BLaER1 treated with 17β-estradiol and CSF1 and Interleukin-3, amounts not matched to agents 10 nM and 100 nM (cell line): Measurements from ENCODE around the gene TIAM2.

Experiments used
- H3K27ac ChIP-seq, 11 experiments: shearing (Covaris generic); formaldehyde crosslinking; 2 replicates each; pipeline ENCODE4 v1.8.1; 2022
- H3K27me3 ChIP-seq, 11 experiments: shearing (Covaris generic); formaldehyde crosslinking; 2 replicates each; pipeline ENCODE4 v1.8.1; 2022
- H3K36me3 ChIP-seq, 11 experiments: shearing (Covaris generic); formaldehyde crosslinking; 2 replicates each; pipeline ENCODE4 v1.8.1; 2022
- H3K4me1 ChIP-seq, 10 experiments: shearing (Covaris generic); formaldehyde crosslinking; 2 replicates each; pipeline ENCODE4 v1.8.1; 2022
- H3K4me2 ChIP-seq, 11 experiments: shearing (Covaris generic); formaldehyde crosslinking; 2 replicates each; pipeline ENCODE4 v1.8.1; 2022
- H3K4me3 ChIP-seq, 10 experiments: shearing (Covaris generic); formaldehyde crosslinking; 2 replicates each; pipeline ENCODE4 v1.8.1; 2022
- H3K9ac ChIP-seq, 11 experiments: shearing (Covaris generic); formaldehyde crosslinking; 2 replicates each; pipeline ENCODE4 v1.8.1; 2022
- H3K9me3 ChIP-seq, 11 experiments: shearing (Covaris generic); formaldehyde crosslinking; replicated peaks in 1 of 11; 2 replicates each; pipeline ENCODE4 v1.8.1; 2022
- H4K20me1 ChIP-seq, 11 experiments: shearing (Covaris generic); formaldehyde crosslinking; 2 replicates each; pipeline ENCODE4 v1.8.1; 2022
- Cebpa-rat ChIP-seq, 11 experiments: shearing (Covaris generic); IDR thresholded peaks; 2 replicates each; pipeline ENCODE4 v1.8.1; 2022

The TIAM2 gene

GRCh38 chr6:154995254-154996015 is at the start of gene TIAM2:
TSS of gene TIAM2 (plus strand) at chr6:154995315. CDS start at chr6:155129224, 133,909 bp downstream.
- Histone ChIP-seq H3K36me3 (no peaks in the 10 kb centered on the region), H3K9ac (peak within 1 kb of the TSS; percentile 62 to 82 (median 71)), H4K20me1 (no peaks in the 10 kb centered on the region; a peak in 1 of 22 replicates), H3K27me3 (peaks cover 19 to 26% (median 23%) of the 10 kb centered on the region in 11 experiments), H3K4me1 (peaks cover 0 to 17% (median 13%) of the 10 kb centered on the region in 10 experiments; a peak in 16 of 20 replicates), H3K27ac (peak within 1 kb of the TSS in 10 of 11 experiments; percentile 17 to 64 (median 50); a peak in 19 of 22 replicates), H3K4me2 (peak within 1 kb of the TSS; percentile 83 to 99 (median 96)), H3K9me3 (no peaks in the 10 kb centered on the region), H3K4me3 (peak within 1 kb of the TSS; percentile 71 to 85 (median 74))
- TF ChIP-seq Cebpa-rat (IDR thresholded peaks at IDR 0.05): no peak

- Histone ChIP-seq H3K4me1 (peaks cover 25 to 51% (median 48%) of the 10 kb centered on the region in 10 experiments), H3K27me3 (no peaks in the 10 kb centered on the region), H3K27ac (peak overlapping the region in 8 of 11 experiments; percentile 54 to 84 (median 73); a peak in 16 of 22 replicates), H3K9me3 (peaks cover 0 to 23% (median 0%) of the 10 kb centered on the region in 11 experiments; a peak in 5 of 22 replicates), H3K36me3 (peaks cover 0 to 16% (median 0%) of the 10 kb centered on the region in 11 experiments; a peak in 1 of 22 replicates), H3K4me3 (peak overlapping the region in 3 of 10 experiments; percentile 6 to 29 (median 18); a peak in 2 of 20 replicates), H3K9ac (peak overlapping the region in 7 of 11 experiments; percentile 6 to 61 (median 41); a peak in 10 of 22 replicates), H3K4me2 (peak overlapping the region; percentile 74 to 94 (median 83)), H4K20me1 (no peaks in the 10 kb centered on the region; a peak in 1 of 22 replicates)
- no peak for TF ChIP-seq Cebpa-rat (IDR thresholded peaks at IDR 0.05)
Observed at GRCh38 chr6:154950979-154951344, 44.2 kb upstream of the TIAM2 start.

- H3K4me2 ChIP-seq: peak overlapping the region; percentile 74 to 94 (median 83)
- H3K9me3 ChIP-seq: peaks cover 0 to 23% (median 0%) of the 10 kb centered on the region in 11 experiments; a peak in 5 of 22 replicates
- H3K9ac ChIP-seq: peak overlapping the region in 7 of 11 experiments; percentile 6 to 61 (median 41); a peak in 11 of 22 replicates
- peaks cover 25 to 53% (median 48%) of the 10 kb centered on the region in 10 experiments for H3K4me1 ChIP-seq
- no peak for TF ChIP-seq Cebpa-rat (IDR thresholded peaks at IDR 0.05)
- no peaks in the 10 kb centered on the region for H3K27me3 ChIP-seq
- H3K36me3 ChIP-seq: peaks cover 0 to 16% (median 0%) of the 10 kb centered on the region in 11 experiments; a peak in 1 of 22 replicates
- no peaks in the 10 kb centered on the region; a peak in 1 of 22 replicates for H4K20me1 ChIP-seq
- peak overlapping the region in 9 of 11 experiments; percentile 32 to 84 (median 73); a peak in 17 of 22 replicates for H3K27ac ChIP-seq
- peak overlapping the region in 3 of 10 experiments; percentile 6 to 29 (median 18); a peak in 1 of 20 replicates for H3K4me3 ChIP-seq
Observed at GRCh38 chr6:154951345-154952200, 43.5 kb upstream of the TIAM2 start.

- H3K36me3 ChIP-seq: peaks cover 0 to 8% (median 0%) of the 10 kb centered on the region in 11 experiments; a peak in 1 of 22 replicates
- H3K4me1 ChIP-seq: peaks cover 25 to 55% (median 48%) of the 10 kb centered on the region in 10 experiments
- H3K27me3 ChIP-seq: no peaks in the 10 kb centered on the region
- H3K9me3 ChIP-seq: peaks cover 0 to 12% (median 0%) of the 10 kb centered on the region in 11 experiments; a peak in 5 of 22 replicates
- H4K20me1 ChIP-seq: no peaks in the 10 kb centered on the region; a peak in 1 of 22 replicates
- H3K4me2 ChIP-seq: peak overlapping the region in 7 of 11 experiments; percentile 49 to 92 (median 78); a peak in 14 of 22 replicates
- H3K9ac ChIP-seq: no peak overlapping the region
- peak overlapping the region in 4 of 11 experiments; percentile 1 to 84 (median 22); a peak in 4 of 22 replicates for H3K27ac ChIP-seq
- H3K4me3 ChIP-seq: no peak overlapping the region
- TF ChIP-seq Cebpa-rat (IDR thresholded peaks at IDR 0.05): no peak
Observed at GRCh38 chr6:154953644-154954043, 41.5 kb upstream of the TIAM2 start.

GRCh38 chr6:154954347-154954746 is 40.8 kb upstream of the TIAM2 start:
- peak overlapping the region in 4 of 11 experiments; percentile 6 to 84 (median 54); a peak in 2 of 22 replicates for H3K4me2 ChIP-seq

GRCh38 chr6:154956771-154957522 is 38.2 kb upstream of the TIAM2 start:
- Histone ChIP-seq H3K27me3 (no peaks in the 10 kb centered on the region), H3K4me3 (no peak overlapping the region), H3K27ac (no peak overlapping the region), H3K4me1 (peaks cover 2 to 42% (median 31%) of the 10 kb centered on the region in 10 experiments; a peak in 19 of 20 replicates), H3K9me3 (no peaks in the 10 kb centered on the region; a peak in 1 of 22 replicates), H3K36me3 (peaks cover 0 to 8% (median 0%) of the 10 kb centered on the region in 11 experiments; a peak in 1 of 22 replicates), H3K4me2 (no peak overlapping the region), H4K20me1 (no peaks in the 10 kb centered on the region; a peak in 1 of 22 replicates), H3K9ac (no peak overlapping the region)
- TF ChIP-seq Cebpa-rat (IDR thresholded peaks at IDR 0.05): no peak

More at GRCh38 chr6:154954347-154954746, 40.8 kb upstream of the TIAM2 start:
- Histone ChIP-seq H3K4me3 (no peak overlapping the region), H3K9ac (no peak overlapping the region), H4K20me1 (no peaks in the 10 kb centered on the region; a peak in 1 of 22 replicates), H3K36me3 (peaks cover 0 to 8% (median 0%) of the 10 kb centered on the region in 11 experiments; a peak in 1 of 22 replicates), H3K27ac (no peak overlapping the region), H3K4me1 (peaks cover 25 to 55% (median 48%) of the 10 kb centered on the region in 10 experiments), H3K9me3 (peaks cover 0 to 6% (median 0%) of the 10 kb centered on the region in 11 experiments; a peak in 4 of 22 replicates), H3K27me3 (no peaks in the 10 kb centered on the region)
- TF ChIP-seq Cebpa-rat (IDR thresholded peaks at IDR 0.05): no peak

- Histone ChIP-seq H3K4me3 (no peak overlapping the region), H3K9me3 (no peaks in the 10 kb centered on the region; a peak in 1 of 22 replicates), H3K27me3 (no peaks in the 10 kb centered on the region), H3K9ac (no peak overlapping the region), H3K4me1 (peaks cover 3 to 27% (median 16%) of the 10 kb centered on the region in 10 experiments; a peak in 18 of 20 replicates), H3K27ac (no peak overlapping the region), H3K36me3 (peaks cover 0 to 8% (median 0%) of the 10 kb centered on the region in 11 experiments; a peak in 2 of 22 replicates), H3K4me2 (no peak overlapping the region), H4K20me1 (no peaks in the 10 kb centered on the region)
- TF ChIP-seq Cebpa-rat (IDR thresholded peaks at IDR 0.05): no peak
Observed at GRCh38 chr6:154958469-154958868, 36.6 kb upstream of the TIAM2 start.
